ENCODE data around the gene GRIP2. TPM values are rescaled to one million over a fixed set of nuclear protein-coding genes. Genes with fewer than 3 reads are reported as not detected.

The GRIP2 gene
- total RNA-seq, 6 donors from 2014 or later = 0.33 to 1.0 (median 0.59) TPM

- DNase-seq (no peak), ATAC-seq (ENCODE audit: low FRiP score in 2 of 2) (no peak)
- no peak for TF ChIP-seq POLR2A (IDR thresholded peaks at IDR 0.05)
- no peak for TF ChIP-seq EP300 (IDR thresholded peaks at IDR 0.05)
- TF ChIP-seq, protein P1, sequence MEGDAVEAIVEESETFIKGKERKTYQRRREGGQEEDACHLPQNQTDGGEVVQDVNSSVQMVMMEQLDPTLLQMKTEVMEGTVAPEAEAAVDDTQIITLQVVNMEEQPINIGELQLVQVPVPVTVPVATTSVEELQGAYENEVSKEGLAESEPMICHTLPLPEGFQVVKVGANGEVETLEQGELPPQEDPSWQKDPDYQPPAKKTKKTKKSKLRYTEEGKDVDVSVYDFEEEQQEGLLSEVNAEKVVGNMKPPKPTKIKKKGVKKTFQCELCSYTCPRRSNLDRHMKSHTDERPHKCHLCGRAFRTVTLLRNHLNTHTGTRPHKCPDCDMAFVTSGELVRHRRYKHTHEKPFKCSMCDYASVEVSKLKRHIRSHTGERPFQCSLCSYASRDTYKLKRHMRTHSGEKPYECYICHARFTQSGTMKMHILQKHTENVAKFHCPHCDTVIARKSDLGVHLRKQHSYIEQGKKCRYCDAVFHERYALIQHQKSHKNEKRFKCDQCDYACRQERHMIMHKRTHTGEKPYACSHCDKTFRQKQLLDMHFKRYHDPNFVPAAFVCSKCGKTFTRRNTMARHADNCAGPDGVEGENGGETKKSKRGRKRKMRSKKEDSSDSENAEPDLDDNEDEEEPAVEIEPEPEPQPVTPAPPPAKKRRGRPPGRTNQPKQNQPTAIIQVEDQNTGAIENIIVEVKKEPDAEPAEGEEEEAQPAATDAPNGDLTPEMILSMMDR (IDR thresholded peaks at IDR 0.05) = no peak
- TF ChIP-seq POLR2AphosphoS5 (IDR thresholded peaks at IDR 0.05) = no peak
- H3K4me1 ChIP-seq = peaks cover 3 to 13% (median 7%) of the 10 kb centered on the region in 4 donors
- WGBS, 2 donors = 88 to 94% methylated on average over 10 of the region's 10 CpGs
- H3K9me3 ChIP-seq = no peaks in the 10 kb centered on the region
- H3K36me3 ChIP-seq = peaks cover 22 to 94% (median 62%) of the 10 kb centered on the region in 4 donors
- no peaks in the 10 kb centered on the region for H3K27me3 ChIP-seq
- no peak overlapping the region for H3K4me3 ChIP-seq
- no peak overlapping the region for H3K27ac ChIP-seq
Measured at GRCh38 chr3:14471690-14472089, 68.5 kb downstream of the GRIP2 start.

- Histone ChIP-seq H3K27me3 (no peaks in the 10 kb centered on the region), H3K4me1 (peaks cover 3 to 13% (median 7%) of the 10 kb centered on the region in 4 donors), H3K36me3 (peaks cover 22 to 95% (median 62%) of the 10 kb centered on the region in 4 donors), H3K27ac (no peak overlapping the region), H3K4me3 (no peak overlapping the region), H3K9me3 (no peaks in the 10 kb centered on the region)
- ATAC-seq (ENCODE audit: low FRiP score in 2 of 2) = no peak
- TF ChIP-seq POLR2AphosphoS5 (IDR thresholded peaks at IDR 0.05) (no peak), EP300 (IDR thresholded peaks at IDR 0.05) (no peak), POLR2A (IDR thresholded peaks at IDR 0.05) (no peak)
- TF ChIP-seq, protein P1 (IDR thresholded peaks at IDR 0.05) = no peak
- WGBS, 2 donors = 91 to 93% methylated on average over 5 of the region's 5 CpGs
- DNase-seq = no peak
Measured at GRCh38 chr3:14471016-14471415, 69.1 kb downstream of the GRIP2 start.

DNA sequence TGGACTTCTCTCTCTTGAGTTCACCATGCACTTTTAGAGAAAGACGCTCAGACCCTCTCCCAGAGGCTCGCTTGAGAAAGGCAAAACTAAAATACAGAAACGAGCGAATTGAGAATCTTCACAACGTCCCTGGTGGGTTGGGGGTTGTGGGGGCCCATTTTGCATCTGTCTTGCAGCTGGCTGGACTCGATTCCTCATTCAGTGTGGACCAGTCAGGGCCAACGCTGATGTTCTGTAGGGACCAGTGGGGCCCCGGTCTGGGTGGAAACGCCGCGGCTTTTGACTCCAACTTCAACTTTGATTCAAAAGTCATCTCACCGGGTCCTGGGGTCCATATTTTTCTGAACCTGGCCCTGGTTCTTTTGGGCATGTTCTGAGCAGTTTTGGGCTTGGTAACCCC is 69.7 kb downstream of the GRIP2 start:
- Histone ChIP-seq H3K27ac (no peak overlapping the region), H3K36me3 (peaks cover 18 to 95% (median 61%) of the 10 kb centered on the region in 4 donors), H3K27me3 (no peaks in the 10 kb centered on the region), H3K4me3 (no peak overlapping the region), H3K4me1 (peaks cover 3 to 13% (median 7%) of the 10 kb centered on the region in 4 donors), H3K9me3 (no peaks in the 10 kb centered on the region)
- TF ChIP-seq POLR2AphosphoS5 (IDR thresholded peaks at IDR 0.05) = no peak
- no peak for TF ChIP-seq EP300 (IDR thresholded peaks at IDR 0.05)
- TF ChIP-seq, protein P1 (IDR thresholded peaks at IDR 0.05) = no peak
- no peak for TF ChIP-seq POLR2A (IDR thresholded peaks at IDR 0.05)
- WGBS, 2 donors = 81 to 93% methylated on average over 11 to 12 of the region's 12 CpGs
- ATAC-seq (ENCODE audit: low FRiP score in 2 of 2) = no peak
- no peak for DNase-seq

DNA sequence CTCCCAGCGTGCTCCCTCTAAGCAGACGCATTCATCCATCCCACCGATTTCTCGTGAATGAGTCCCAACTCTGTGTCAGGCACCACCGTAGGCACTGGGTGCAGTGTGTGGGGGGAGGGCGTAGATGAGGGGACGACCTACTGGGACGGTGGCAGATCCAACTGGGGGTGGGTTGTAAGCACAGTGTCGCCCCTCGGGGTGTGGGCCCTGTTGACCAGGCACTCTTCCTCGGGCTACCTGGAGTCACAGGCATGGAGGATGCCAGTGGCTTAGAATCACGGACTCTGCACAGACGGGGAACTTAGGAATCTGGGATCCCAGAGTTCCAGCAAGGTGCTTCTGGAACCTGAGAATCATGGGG is 71.5 kb downstream of the GRIP2 start:
- no peak for TF ChIP-seq EP300 (IDR thresholded peaks at IDR 0.05)
- TF ChIP-seq, protein P1 (IDR thresholded peaks at IDR 0.05) = no peak
- no peak for TF ChIP-seq POLR2AphosphoS5 (IDR thresholded peaks at IDR 0.05)
- no peak for TF ChIP-seq POLR2A (IDR thresholded peaks at IDR 0.05)
- DNase-seq = no peak
- ATAC-seq (ENCODE audit: low FRiP score in 2 of 2) = no peak
- H3K27ac ChIP-seq = no peak overlapping the region
- H3K4me3 ChIP-seq = no peak overlapping the region
- peaks cover 3 to 13% (median 7%) of the 10 kb centered on the region in 4 donors for H3K4me1 ChIP-seq
- WGBS, 2 donors = 95 to 97% methylated on average over 8 to 13 of the region's 13 CpGs
- H3K9me3 ChIP-seq = no peaks in the 10 kb centered on the region
- no peaks in the 10 kb centered on the region for H3K27me3 ChIP-seq
- peaks cover 19 to 96% (median 61%) of the 10 kb centered on the region in 4 donors for H3K36me3 ChIP-seq
